GM23338 (cell line): ENCODE data around the gene ERC2. TPM values are rescaled to one million over a fixed set of nuclear protein-coding genes. Genes with fewer than 3 reads are reported as not detected.

Experiments used
- ATAC-seq: fragments of 200-7000 bp; cut with Tn5 transposase; 3 replicates; pipeline ENCODE4 v1.9.1; 2020
- DNase-seq: peaks from one replicate; pipeline ENCODE4 v3.0.0-alpha.2; 2015; ENCODE audit warnings: low spot score
- H2AFZ ChIP-seq: fragments of 200-600 bp; sonication (generic); 2 replicates; pipeline ENCODE4 v1.8.0; 2016; ENCODE audit warnings: antibody characterized with exemption, mild to moderate bottlenecking, moderate library complexity
- H3F3A ChIP-seq: fragments of 200-600 bp; sonication (generic); replicated peaks from 2 replicates; pipeline ENCODE4 v1.8.0; 2017; ENCODE audit warnings: antibody characterized with exemption, mixed run types, low read depth
- H3K27ac ChIP-seq: fragments of 200-600 bp; sonication (generic); 2 replicates; pipeline ENCODE4 v1.6.1; 2016; ENCODE audit warnings: low read depth
- H3K27me3 ChIP-seq: fragments of 200-600 bp; sonication (generic); 2 replicates; pipeline ENCODE4 v1.8.0; 2016; ENCODE audit warnings: mild to moderate bottlenecking, mixed run types, moderate library complexity; ENCODE audit not compliant: insufficient read depth
- H3K36me3 ChIP-seq: fragments of 200-600 bp; sonication (generic); 2 replicates; pipeline ENCODE4 v1.8.0; 2016; ENCODE audit warnings: mild to moderate bottlenecking; ENCODE audit not compliant: insufficient read depth
- H3K4me1 ChIP-seq: fragments of 200-600 bp; sonication (generic); 2 replicates; pipeline ENCODE4 v1.8.0; 2016; ENCODE audit warnings: mild to moderate bottlenecking, moderate library complexity; ENCODE audit not compliant: insufficient read depth
- H3K4me2 ChIP-seq: fragments of 200-600 bp; sonication (generic); 2 replicates; pipeline ENCODE4 v1.7.1; 2017; ENCODE audit warnings: mixed run types
- H3K4me3 ChIP-seq: fragments of 200-600 bp; sonication (generic); 2 replicates; pipeline ENCODE4 v1.6.1; 2016; ENCODE audit warnings: mixed run types
- H3K79me2 ChIP-seq: fragments of 200-600 bp; sonication (generic); replicated peaks from 2 replicates; pipeline ENCODE4 v1.8.0; 2017; ENCODE audit warnings: mild to moderate bottlenecking; ENCODE audit not compliant: insufficient read depth
- H3K9me2 ChIP-seq: fragments of 200-600 bp; sonication (generic); 2 replicates; pipeline ENCODE4 v1.8.0; 2017; ENCODE audit not compliant: insufficient read depth
- H4K20me1 ChIP-seq: fragments of 200-600 bp; sonication (generic); replicated peaks from 2 replicates; pipeline ENCODE4 v1.8.0; 2017; ENCODE audit warnings: mild to moderate bottlenecking; ENCODE audit not compliant: insufficient read depth
- H3K27ac Mint-ChIP-seq: 2 replicates; pipeline ENCODE4 v1.8.0; 2020; ENCODE audit warnings: inconsistent platforms, mild to moderate bottlenecking, moderate library complexity, mixed read lengths
- H3K27me3 Mint-ChIP-seq: 3 replicates; pipeline ENCODE4 v1.8.0; 2022; ENCODE audit warnings: low read depth, mild to moderate bottlenecking, moderate library complexity, mixed read lengths, inconsistent platforms; ENCODE audit not compliant: insufficient read depth, poor library complexity
- H3K36me3 Mint-ChIP-seq: 3 replicates; pipeline ENCODE4 v1.8.0; 2021; ENCODE audit warnings: low read depth, mild to moderate bottlenecking, inconsistent platforms, moderate library complexity, mixed read lengths
- H3K4me1 Mint-ChIP-seq: 3 replicates; pipeline ENCODE4 v1.8.0; 2020; ENCODE audit warnings: mild to moderate bottlenecking, inconsistent platforms, mixed read lengths
- H3K4me3 Mint-ChIP-seq: 3 replicates; pipeline ENCODE4 v1.8.0; 2021; ENCODE audit warnings: moderate library complexity, mild to moderate bottlenecking, inconsistent platforms, mixed read lengths
- H3K9me3 Mint-ChIP-seq: 3 replicates; pipeline ENCODE4 v1.8.0; 2020; ENCODE audit warnings: moderate library complexity, mild to moderate bottlenecking, inconsistent platforms, mixed read lengths
- CREB1 ChIP-seq: fragments of 250-450 bp; sonication (Bioruptor Pico); IDR thresholded peaks from 2 replicates; pipeline ENCODE4 v1.5.0; 2020; ENCODE audit warnings: low read depth, mild to moderate bottlenecking, moderate library complexity
- EZH2 ChIP-seq: fragments of 200-600 bp; sonication (generic); IDR thresholded peaks from one replicate; pipeline ENCODE4 v1.8.0; 2017; ENCODE audit warnings: antibody characterized with exemption, mild to moderate bottlenecking, low read depth; ENCODE audit not compliant: unreplicated experiment
- EZH2phosphoT487 ChIP-seq: fragments of 200-600 bp; sonication (generic); IDR thresholded peaks from one replicate; pipeline ENCODE4 v1.8.1; 2018; ENCODE audit warnings: antibody characterized with exemption; ENCODE audit not compliant: unreplicated experiment
- JUNB ChIP-seq: IDR thresholded peaks from one replicate; pipeline ENCODE4 v1.6.1; 2016; ENCODE audit warnings: antibody characterized with exemption; ENCODE audit not compliant: unreplicated experiment
- NANOG ChIP-seq: IDR thresholded peaks from 2 replicates; pipeline ENCODE4 v1.6.1; 2016; ENCODE audit warnings: antibody characterized with exemption, borderline replicate concordance
- POLR2AphosphoS5 ChIP-seq: IDR thresholded peaks from 2 replicates; pipeline ENCODE4 v1.6.1; 2016; ENCODE audit warnings: antibody characterized with exemption, low read depth
- STAT1 ChIP-seq: IDR thresholded peaks from one replicate; pipeline ENCODE4 v1.6.1; 2016; ENCODE audit warnings: antibody characterized with exemption; ENCODE audit not compliant: unreplicated experiment
- ZNF114 ChIP-seq: fragments of 250-450 bp; sonication (Bioruptor Pico); IDR thresholded peaks from 2 replicates; pipeline ENCODE4 v1.5.0; 2020; ENCODE audit warnings: mild to moderate bottlenecking, moderate library complexity
- ZNF331 ChIP-seq: fragments of 250-450 bp; sonication (Bioruptor Pico); IDR thresholded peaks from 2 replicates; pipeline ENCODE4 v1.5.0; 2020; ENCODE audit warnings: low read depth, mild to moderate bottlenecking, moderate library complexity
- polyA plus RNA-seq: library from polyadenylated mRNA; unstranded; fragments of >200 nt; fragmentation: Nextera tagmentation; extraction: Ambion mirVana; gene quantifications from 2 replicates; pipeline ENCODE4 v1.2.1, GENCODE V29; 2016
- total RNA-seq: library from RNA; depleted of rRNA; stranded (reverse); fragments of >200 nt; shearing (Covaris generic); gene quantifications from 2 replicates; pipeline ENCODE4 v1.2.3, GENCODE V29; 2014
- TF ChIP-seq, protein P1 (sequence below), 2 experiments: fragments of 200-600 bp in 1 of 2; sonication (generic) in 1 of 2; conservative IDR thresholded peaks; 2 replicates each; pipeline versions ENCODE4 v1.5.1 to v1.6.1; 2016 to 2017; ENCODE audit warnings: antibody characterized with exemption in 2 of 2, low read depth in 2 of 2, mild to moderate bottlenecking in 2 of 2, moderate library complexity in 1 of 2
- TF ChIP-seq, protein P2 (sequence below): IDR thresholded peaks from 2 replicates; pipeline ENCODE4 v1.6.1; 2016; ENCODE audit warnings: antibody characterized with exemption
- TF ChIP-seq, protein P3 (sequence below): IDR thresholded peaks from one replicate; pipeline ENCODE4 v1.6.1; 2018; ENCODE audit warnings: antibody characterized with exemption; ENCODE audit not compliant: unreplicated experiment

The ERC2 gene
- total and polyA plus RNA-seq, 2 experiments from 2014 or later: 11.8 to 13.7 TPM

GRCh38 chr3:56222866-56223265, 245.4 kb downstream of the ERC2 start:
- H3K4me1 Mint-ChIP-seq: no peaks in the 10 kb centered on the region
- H4K20me1 ChIP-seq: no peaks in the 10 kb centered on the region; the same call in none of the 2 replicates
- no peak overlapping the region for H3K4me2 ChIP-seq
- H3K27ac Mint-ChIP-seq: no peak overlapping the region
- H3K9me3 Mint-ChIP-seq: no peaks in the 10 kb centered on the region
- no peaks in the 10 kb centered on the region for H3K9me2 ChIP-seq
- H3K27me3 ChIP-seq: no peaks in the 10 kb centered on the region
- ATAC-seq: no peak
- no peaks in the 10 kb centered on the region for H3F3A ChIP-seq
- H3K36me3 Mint-ChIP-seq: no peaks in the 10 kb centered on the region
- H3K79me2 ChIP-seq: no peaks in the 10 kb centered on the region
- no peak for DNase-seq
- H3K4me1 ChIP-seq: peaks cover 4% of the 10 kb centered on the region; the same call in 1 of the 2 replicates
- no peaks in the 10 kb centered on the region for H3K27me3 Mint-ChIP-seq
- no peaks in the 10 kb centered on the region for H3K36me3 ChIP-seq
- TF ChIP-seq ZNF331 (no peak), EZH2phosphoT487 (no peak), JUNB (no peak), CREB1 (CRISPR knock-in tag) (no peak)
- H2AFZ ChIP-seq: no peak overlapping the region
- no peak overlapping the region for H3K27ac ChIP-seq
- H3K4me3 ChIP-seq: no peak overlapping the region
- no peak overlapping the region for H3K4me3 Mint-ChIP-seq

DNA sequence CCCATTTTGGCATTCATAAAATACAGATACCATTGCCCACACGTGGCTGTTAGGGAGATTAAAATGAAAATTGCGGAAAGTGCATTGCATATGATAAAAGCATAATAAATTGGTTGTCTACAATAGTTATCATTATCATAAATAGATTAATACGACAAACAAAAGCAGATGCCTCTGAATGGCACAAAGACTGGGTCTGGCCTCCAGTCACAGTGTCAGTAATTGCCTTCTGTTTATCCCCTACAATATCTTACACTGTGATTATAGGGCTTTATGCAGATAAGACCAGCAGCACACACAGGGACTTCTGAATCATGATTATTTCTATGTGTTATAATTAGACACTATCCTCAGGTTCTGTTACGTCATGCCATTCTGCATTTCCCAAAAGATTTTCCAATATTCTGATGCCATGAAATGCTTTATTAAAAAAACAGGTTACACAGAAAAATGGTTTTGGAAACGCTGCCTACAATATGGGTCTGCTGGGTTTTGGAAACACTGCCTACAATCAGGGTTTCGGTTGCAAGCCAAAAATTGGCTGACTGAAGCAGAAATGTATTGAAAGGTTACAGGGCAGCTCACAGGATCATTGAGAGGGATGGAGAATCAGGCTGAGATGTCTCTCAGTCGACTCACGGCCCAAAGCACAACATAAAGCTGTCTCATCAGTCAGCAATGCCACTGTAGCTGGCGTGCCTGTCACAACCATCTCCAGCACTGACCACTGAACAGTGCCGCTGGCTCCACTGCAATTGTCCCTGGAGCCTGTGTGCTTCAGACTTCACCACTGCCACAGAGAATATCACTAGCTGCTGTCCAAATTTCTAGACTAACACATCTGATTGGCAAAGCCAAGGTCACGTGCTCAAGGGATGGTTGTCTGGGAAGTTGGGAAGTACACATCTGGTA, 248.1 kb downstream of the ERC2 start:
- Mint-ChIP-seq H3K9me3 (no peaks in the 10 kb centered on the region), H3K36me3 (no peaks in the 10 kb centered on the region), H3K27me3 (no peaks in the 10 kb centered on the region), H3K27ac (no peak overlapping the region), H3K4me1 (no peaks in the 10 kb centered on the region), H3K4me3 (no peak overlapping the region)
- Histone ChIP-seq H3K9me2 (no peaks in the 10 kb centered on the region), H4K20me1 (no peaks in the 10 kb centered on the region; the same call in 1 of the 2 replicates), H2AFZ (no peak overlapping the region), H3K79me2 (no peaks in the 10 kb centered on the region), H3F3A (no peaks in the 10 kb centered on the region), H3K36me3 (no peaks in the 10 kb centered on the region), H3K4me2 (no peak overlapping the region), H3K4me3 (no peak overlapping the region), H3K4me1 (no peaks in the 10 kb centered on the region), H3K27ac (no peak overlapping the region), H3K27me3 (no peaks in the 10 kb centered on the region)
- DNase-seq: no peak
- ATAC-seq: no peak
- TF ChIP-seq, protein P1, sequence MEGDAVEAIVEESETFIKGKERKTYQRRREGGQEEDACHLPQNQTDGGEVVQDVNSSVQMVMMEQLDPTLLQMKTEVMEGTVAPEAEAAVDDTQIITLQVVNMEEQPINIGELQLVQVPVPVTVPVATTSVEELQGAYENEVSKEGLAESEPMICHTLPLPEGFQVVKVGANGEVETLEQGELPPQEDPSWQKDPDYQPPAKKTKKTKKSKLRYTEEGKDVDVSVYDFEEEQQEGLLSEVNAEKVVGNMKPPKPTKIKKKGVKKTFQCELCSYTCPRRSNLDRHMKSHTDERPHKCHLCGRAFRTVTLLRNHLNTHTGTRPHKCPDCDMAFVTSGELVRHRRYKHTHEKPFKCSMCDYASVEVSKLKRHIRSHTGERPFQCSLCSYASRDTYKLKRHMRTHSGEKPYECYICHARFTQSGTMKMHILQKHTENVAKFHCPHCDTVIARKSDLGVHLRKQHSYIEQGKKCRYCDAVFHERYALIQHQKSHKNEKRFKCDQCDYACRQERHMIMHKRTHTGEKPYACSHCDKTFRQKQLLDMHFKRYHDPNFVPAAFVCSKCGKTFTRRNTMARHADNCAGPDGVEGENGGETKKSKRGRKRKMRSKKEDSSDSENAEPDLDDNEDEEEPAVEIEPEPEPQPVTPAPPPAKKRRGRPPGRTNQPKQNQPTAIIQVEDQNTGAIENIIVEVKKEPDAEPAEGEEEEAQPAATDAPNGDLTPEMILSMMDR (conservative IDR thresholded peaks at IDR 0.05; ENCODE audit: low read depth in 2 of 2): no peak
- TF ChIP-seq EZH2phosphoT487 (no peak), ZNF331 (no peak), EZH2 (no peak), CREB1 (CRISPR knock-in tag) (no peak), POLR2AphosphoS5 (no peak), ZNF114 (CRISPR knock-in tag) (no peak), JUNB (no peak), STAT1 (no peak), NANOG (no peak)
- TF ChIP-seq, protein P2, sequence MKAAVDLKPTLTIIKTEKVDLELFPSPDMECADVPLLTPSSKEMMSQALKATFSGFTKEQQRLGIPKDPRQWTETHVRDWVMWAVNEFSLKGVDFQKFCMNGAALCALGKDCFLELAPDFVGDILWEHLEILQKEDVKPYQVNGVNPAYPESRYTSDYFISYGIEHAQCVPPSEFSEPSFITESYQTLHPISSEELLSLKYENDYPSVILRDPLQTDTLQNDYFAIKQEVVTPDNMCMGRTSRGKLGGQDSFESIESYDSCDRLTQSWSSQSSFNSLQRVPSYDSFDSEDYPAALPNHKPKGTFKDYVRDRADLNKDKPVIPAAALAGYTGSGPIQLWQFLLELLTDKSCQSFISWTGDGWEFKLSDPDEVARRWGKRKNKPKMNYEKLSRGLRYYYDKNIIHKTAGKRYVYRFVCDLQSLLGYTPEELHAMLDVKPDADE: no peak
- TF ChIP-seq, protein P3, sequence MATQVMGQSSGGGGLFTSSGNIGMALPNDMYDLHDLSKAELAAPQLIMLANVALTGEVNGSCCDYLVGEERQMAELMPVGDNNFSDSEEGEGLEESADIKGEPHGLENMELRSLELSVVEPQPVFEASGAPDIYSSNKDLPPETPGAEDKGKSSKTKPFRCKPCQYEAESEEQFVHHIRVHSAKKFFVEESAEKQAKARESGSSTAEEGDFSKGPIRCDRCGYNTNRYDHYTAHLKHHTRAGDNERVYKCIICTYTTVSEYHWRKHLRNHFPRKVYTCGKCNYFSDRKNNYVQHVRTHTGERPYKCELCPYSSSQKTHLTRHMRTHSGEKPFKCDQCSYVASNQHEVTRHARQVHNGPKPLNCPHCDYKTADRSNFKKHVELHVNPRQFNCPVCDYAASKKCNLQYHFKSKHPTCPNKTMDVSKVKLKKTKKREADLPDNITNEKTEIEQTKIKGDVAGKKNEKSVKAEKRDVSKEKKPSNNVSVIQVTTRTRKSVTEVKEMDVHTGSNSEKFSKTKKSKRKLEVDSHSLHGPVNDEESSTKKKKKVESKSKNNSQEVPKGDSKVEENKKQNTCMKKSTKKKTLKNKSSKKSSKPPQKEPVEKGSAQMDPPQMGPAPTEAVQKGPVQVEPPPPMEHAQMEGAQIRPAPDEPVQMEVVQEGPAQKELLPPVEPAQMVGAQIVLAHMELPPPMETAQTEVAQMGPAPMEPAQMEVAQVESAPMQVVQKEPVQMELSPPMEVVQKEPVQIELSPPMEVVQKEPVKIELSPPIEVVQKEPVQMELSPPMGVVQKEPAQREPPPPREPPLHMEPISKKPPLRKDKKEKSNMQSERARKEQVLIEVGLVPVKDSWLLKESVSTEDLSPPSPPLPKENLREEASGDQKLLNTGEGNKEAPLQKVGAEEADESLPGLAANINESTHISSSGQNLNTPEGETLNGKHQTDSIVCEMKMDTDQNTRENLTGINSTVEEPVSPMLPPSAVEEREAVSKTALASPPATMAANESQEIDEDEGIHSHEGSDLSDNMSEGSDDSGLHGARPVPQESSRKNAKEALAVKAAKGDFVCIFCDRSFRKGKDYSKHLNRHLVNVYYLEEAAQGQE: no peak
